Hematopoietic multipotent progenitor cell (in vitro differentiated cells): Measurements from ENCODE around the gene MBD4. TPM values are rescaled to one million over a fixed set of nuclear protein-coding genes. Genes with fewer than 3 reads are reported as not detected.
A peak's percentile ranks its signal among the peaks of the same experiment; 100 is the strongest.
"Not testable (repeated sequence)": the region's sequence is repeated elsewhere in the genome, so short reads cannot be mapped to it uniquely, and the experiment has no call there.

Source experiments
- DNase-seq, 3 donors: peaks; one replicate each; pipeline ENCODE4 v3.0.0-alpha.2; 2011 to 2015; ENCODE audit warnings: low read depth in 2 of 3, low spot score in 2 of 3
- small RNA-seq: library from RNA; depleted of rRNA; stranded (forward); fragments of <200 nt; gene quantifications from one replicate; pipeline ENCODE3, GENCODE V24; 2012
- total RNA-seq: library from RNA; depleted of rRNA; stranded (reverse); fragments of >200 nt; gene quantifications from one replicate; pipeline ENCODE4 v1.2.3, GENCODE V29; 2012

The MBD4 gene
- total RNA-seq, 1 donor, result 32.9 TPM

GRCh38 chr3:129387487-129387886 lies 52.3 kb downstream of the MBD4 start:
- DNase-seq, result no peak

- no peak for DNase-seq
Observed at GRCh38 chr3:129386984-129387383, 52.8 kb downstream of the MBD4 start.

- DNase-seq, result not testable (repeated sequence)
Observed at GRCh38 chr3:129385507-129385906, 54.2 kb downstream of the MBD4 start.

- DNase-seq, result no peak
Observed at GRCh38 chr3:129384594-129385323, 55.0 kb downstream of the MBD4 start.

DNA sequence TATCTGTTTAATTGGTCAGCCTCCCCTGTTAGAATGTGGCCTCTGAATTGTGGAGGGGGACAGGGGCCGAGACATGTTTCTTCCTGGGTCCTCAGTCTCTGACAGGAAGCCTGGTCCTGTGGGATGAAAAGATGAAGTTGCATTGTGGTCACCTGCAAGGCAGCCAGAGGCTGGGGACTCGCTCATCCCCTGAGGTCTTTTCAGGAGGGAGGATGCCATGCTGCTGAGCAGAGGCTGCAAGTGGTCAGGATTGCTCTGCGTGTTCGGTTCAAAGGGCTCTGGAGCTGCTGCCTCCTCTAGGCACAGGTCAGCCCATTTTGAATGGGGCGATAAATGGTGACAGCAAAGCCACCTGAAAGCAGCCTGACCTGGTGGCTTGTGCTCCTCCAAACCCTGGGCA lies 55.6 kb downstream of the MBD4 start:
- not testable (repeated sequence) for DNase-seq

- peak in 2 of 3 donors; percentile 43 to 75 for DNase-seq
Observed at GRCh38 chr3:129383292-129383860, 56.4 kb downstream of the MBD4 start.

- DNase-seq, result no peak
Observed at GRCh38 chr3:129382366-129382765, 57.4 kb downstream of the MBD4 start.

Small RNAs within 50 kb of the gene (small RNA-seq; reads per million reads assigned to genes)
- gene SNORA7B, result 0.20 reads per million

Other genes starting within 250 kb of the MBD4 start
- 135 TPM for gene COPG1, start 190.3 kb downstream of the MBD4 start, total RNA-seq
- gene HMCES, start 161.1 kb downstream of the MBD4 start, total RNA-seq, result 33.4 TPM
- gene EFCAB12, start 11.3 kb downstream of the MBD4 start, total RNA-seq, result 0.27 TPM
- 42.3 TPM for gene IFT122, start 276 bp upstream of the MBD4 start, total RNA-seq
- gene RHO, start 88.7 kb upstream of the MBD4 start, total RNA-seq, result under 0.01 TPM
- gene H1-8, start 103.2 kb upstream of the MBD4 start, total RNA-seq, result not detected
- gene PLXND1, start 166.7 kb upstream of the MBD4 start, total RNA-seq, result 357 TPM